K562 (cell line): ENCODE results near the gene OR51Q1. TPM values are rescaled to one million over a fixed set of nuclear protein-coding genes. Genes with fewer than 3 reads are reported as not detected.

Experiments
- ATAC-seq: fragments of 200-7000 bp; cut with Tn5 transposase; 3 replicates; pipeline ENCODE4 v1.9.1; 2020; ENCODE audit warnings: moderate library complexity
- BruUV-seq: library from RNA; stranded (reverse); fragments of 400-500 nt; replicated peaks from 2 replicates; lab custom pipeline; 2021; lab: Mats Ljungman, UMichigan
- CTCF ChIA-PET: fragments of 300-600 bp; formaldehyde crosslinking; extraction: SDS; loops from one replicate; lab custom pipeline; 2021; ENCODE audit warnings: low intra/inter-chr PET ratio; lab: Yijun Ruan, JAX
- POLR2A ChIA-PET: fragments of 300-600, 350-650 bp; sonication (Branson Sonifier 250); formaldehyde crosslinking; extraction: SDS; loops from one replicate; lab custom pipeline; 2021; ENCODE audit warnings: antibody characterized with exemption, inconsistent platforms; lab: Yijun Ruan, JAX
- DNase-seq, 4 experiments: peaks; one replicate each; pipeline versions ENCODE4 v3.0.0 to v3.0.0-alpha.2; 2011 to 2018; ENCODE audit warnings: low spot score in 3 of 4, mixed read lengths in 3 of 4; ENCODE audit errors: extremely low read depth in 1 of 4
- FAIRE-seq: peaks from 2 replicates; lab custom pipeline; 2011; peaks lifted over from hg19 to GRCh38; lab: Jason Lieb, UNC
- H2AFZ ChIP-seq: 2 replicates; pipeline ENCODE4 v1.6.0; 2011; ENCODE audit warnings: low read depth, low read length, control low read depth, inconsistent platforms
- H3K27ac ChIP-seq: fragments of 200-600 bp; 3 replicates; pipeline ENCODE4 v1.8.0; 2011; ENCODE audit warnings: low read depth, mild to moderate bottlenecking, control low read depth, inconsistent platforms, low read length, moderate library complexity, mixed read lengths; ENCODE audit errors: extremely low read depth
- H3K27me3 ChIP-seq, 2 experiments: fragments of 300-600 bp in 1 of 2; 2 replicates in 1 of 2; 3 replicates in 1 of 2; pipeline versions ENCODE4 v1.6.0 to v1.8.0; 2011; ENCODE audit warnings: inconsistent platforms in 2 of 2, low read length in 2 of 2, mild to moderate bottlenecking in 1 of 2, mixed read lengths in 1 of 2, moderate library complexity in 1 of 2; ENCODE audit not compliant: control insufficient read depth in 2 of 2, insufficient read depth in 2 of 2
- H3K36me3 ChIP-seq: fragments of 300-600 bp; 3 replicates; pipeline ENCODE4 v1.8.0; 2011; ENCODE audit warnings: mild to moderate bottlenecking, low read length, inconsistent platforms; ENCODE audit not compliant: control insufficient read depth, insufficient read depth
- H3K4me1 ChIP-seq, 2 experiments: fragments of 200-600 bp in 1 of 2; replicated peaks in 1 of 2; 2 replicates in 1 of 2; 3 replicates in 1 of 2; pipeline versions ENCODE4 v1.5.1 to v1.8.0; 2011; ENCODE audit warnings: inconsistent platforms in 2 of 2, low read length in 2 of 2, mild to moderate bottlenecking in 1 of 2, mixed read lengths in 1 of 2, moderate library complexity in 1 of 2; ENCODE audit not compliant: control insufficient read depth in 2 of 2, insufficient read depth in 2 of 2
- H3K4me2 ChIP-seq: 2 replicates; pipeline ENCODE4 v1.6.1; 2011; ENCODE audit warnings: low read length, control low read depth, inconsistent platforms, mixed read lengths; ENCODE audit not compliant: insufficient read depth
- H3K4me3 ChIP-seq: fragments of 200-600 bp; sonication (generic), shearing (Covaris generic); 2 replicates; pipeline ENCODE4 v1.5.1; 2016; ENCODE audit warnings: control low read depth, inconsistent platforms
- H3K79me2 ChIP-seq: fragments of 200-600 bp; 3 replicates; pipeline ENCODE4 v1.8.0; 2011; ENCODE audit warnings: low read length, inconsistent platforms; ENCODE audit not compliant: control insufficient read depth, insufficient read depth
- H3K9ac ChIP-seq, 2 experiments: 2 replicates each; pipeline versions ENCODE4 v1.6.0 to v1.6.1; 2011; ENCODE audit warnings: low read depth in 2 of 2, low read length in 2 of 2, control low read depth in 1 of 2, inconsistent platforms in 1 of 2, mild to moderate bottlenecking in 1 of 2, mixed read lengths in 1 of 2; ENCODE audit not compliant: insufficient read depth in 1 of 2
- H3K9me1 ChIP-seq: one replicate; pipeline ENCODE4 v1.6.0; 2011; ENCODE audit warnings: inconsistent platforms, mild to moderate bottlenecking, low read length, moderate library complexity; ENCODE audit not compliant: control insufficient read depth, insufficient read depth
- H3K9me3 ChIP-seq: replicated peaks from 2 replicates; pipeline ENCODE4 v1.5.1; 2011; ENCODE audit warnings: low read depth, low read length, inconsistent platforms; ENCODE audit not compliant: control insufficient read depth, insufficient read depth
- H4K20me1 ChIP-seq: replicated peaks from 2 replicates; pipeline ENCODE4 v1.6.1; 2011; ENCODE audit warnings: low read length, inconsistent platforms, mixed read lengths; ENCODE audit not compliant: control insufficient read depth, insufficient read depth
- AFF1 ChIP-seq, 2 experiments: fragments of 450-650 bp; IDR thresholded peaks; 2 replicates each; pipeline ENCODE4 v1.6.1; 2018; ENCODE audit warnings: mild to moderate bottlenecking in 2 of 2, low read depth in 1 of 2; ENCODE audit not compliant: partially characterized antibody in 2 of 2
- CREB3 ChIP-seq: fragments of 450-650 bp; conservative IDR thresholded peaks from 2 replicates; pipeline ENCODE4 v1.6.1; 2016; ENCODE audit warnings: missing genetic modification characterization, low read depth, mild to moderate bottlenecking, missing compliant biosample characterization, moderate library complexity
- IRF2 ChIP-seq: sonication (generic); formaldehyde crosslinking; IDR thresholded peaks from 2 replicates; pipeline ENCODE4 v1.8.1; 2022; ENCODE audit warnings: mild to moderate bottlenecking, missing genetic modification reagents
- LEF1 ChIP-seq: fragments of 450-650 bp; IDR thresholded peaks from 2 replicates; pipeline ENCODE4 v1.6.1; 2016; ENCODE audit warnings: mild to moderate bottlenecking
- MEIS2 ChIP-seq: fragments of 450-650 bp; IDR thresholded peaks from 2 replicates; pipeline ENCODE4 v1.6.1; 2014; ENCODE audit warnings: mild to moderate bottlenecking; ENCODE audit not compliant: partially characterized antibody
- NR2F6 ChIP-seq: fragments of 450-650 bp; formaldehyde crosslinking; IDR thresholded peaks from 2 replicates; pipeline ENCODE4 v1.4.0; 2020; ENCODE audit warnings: mild to moderate bottlenecking
- POLR2AphosphoS5 ChIP-seq: IDR thresholded peaks from 2 replicates; pipeline ENCODE4 v1.6.1; 2011; ENCODE audit warnings: mild to moderate bottlenecking, low read depth, low read length, moderate library complexity; ENCODE audit not compliant: control insufficient read depth, insufficient read depth
- POLR2G ChIP-seq: fragments of 200-400 bp; formaldehyde crosslinking; IDR thresholded peaks from 2 replicates; pipeline ENCODE4 v1.6.1; 2017; ENCODE audit warnings: low read depth, mild to moderate bottlenecking, antibody characterized with exemption, low read length, moderate library complexity
- RBM22 ChIP-seq: fragments of 200-400 bp; formaldehyde crosslinking; IDR thresholded peaks from 2 replicates; pipeline ENCODE4 v1.6.1; 2018; ENCODE audit warnings: low read length, low read depth; ENCODE audit not compliant: poor library complexity, severe bottlenecking
- SAFB2 ChIP-seq: fragments of 200-400 bp; formaldehyde crosslinking; IDR thresholded peaks from 2 replicates; pipeline ENCODE4 v1.6.1; 2018; ENCODE audit warnings: borderline replicate concordance, low read length, low read depth, moderate library complexity; ENCODE audit not compliant: severe bottlenecking
- SUPT5H ChIP-seq: fragments of 450-650 bp; IDR thresholded peaks from 2 replicates; pipeline ENCODE4 v1.6.1; 2016
- WGBS: fragments of 100-300 bp; shearing (Covaris generic); methylation state at CpG from one replicate; pipeline ENCODE4 v1.1.6; 2016; ENCODE audit warnings: low coverage, mixed read lengths; ENCODE audit not compliant: insufficient coverage; ENCODE audit errors: missing lambda C conversion rate; 5-methylcytosine and 5-hydroxymethylcytosine counted together
- in situ Hi-C: fragments of 300-500 bp; cut with MboI; formaldehyde crosslinking; loops from 4 replicates; pipeline ENCODE4 v1.15.0; 2018; ENCODE audit warnings: inconsistent platforms, mixed read lengths
- intact Hi-C: fragments of 100-400 bp; cut with micrococcal nuclease; formaldehyde crosslinking; loops from 2 replicates; pipeline ENCODE4 v1.14.2; 2022
- polyA plus RNA-seq, 8 experiments: library from polyadenylated mRNA; depleted of rRNA in 4 of 8; stranded (reverse) in 5 of 8; unstranded in 3 of 8; fragments of >200 nt; fragmentation: Nextera tagmentation in 2 of 8; fragmentation: Illumina TruSeq in 1 of 8; extraction: Ambion mirVana in 2 of 8; extraction: Trizol in 1 of 8; gene quantifications; 2 replicates each; pipeline versions ENCODE4 v1.2.1 to v1.2.3, GENCODE V29; 2011 to 2014; ENCODE audit warnings: inconsistent platforms in 1 of 8, missing spikeins in 1 of 8
- total RNA-seq, 7 experiments: library from RNA; depleted of rRNA in 6 of 7; stranded (reverse); fragments of >200 nt in 6 of 7; fragmentation: Illumina TruSeq in 2 of 7; extraction: Trizol in 2 of 7; gene quantifications; 2 replicates each; pipeline versions ENCODE4 v1.2.1 to v1.2.3, GENCODE V29; 2011 to 2021; ENCODE audit warnings: low replicate concordance in 1 of 7

Gene OR51Q1
- total and polyA plus RNA-seq, 9 of the 15 experiments (the other 6 are each of a cell fraction or from before 2014, with no cell fraction given): 0.69 TPM; not detected in 8

- CTCF ChIA-PET: no interaction called here
- WGBS: 93% methylated on average over 7 of the region's 14 CpGs
Observed at GRCh38 chr11:5460983-5461621, 39.2 kb downstream of the OR51Q1 start.

GRCh38 chr11:5467527-5467926, 45.6 kb downstream of the OR51Q1 start:
- FAIRE-seq: no peak
- peaks cover 82% of the 10 kb centered on the region for H3K79me2 ChIP-seq
- H2AFZ ChIP-seq: no peak overlapping the region
- no peak for ATAC-seq
- H3K36me3 ChIP-seq: peaks cover 77% of the 10 kb centered on the region
- H3K4me1 ChIP-seq: no peaks in the 10 kb centered on the region
- H3K27ac ChIP-seq: no peak overlapping the region
- ChIA-PET CTCF (no interaction called here), POLR2A (interaction anchor here (0.7 to 1.0 kb wide), 3 partner anchors 19 to 225 kb away, joined by 3 read pairs; no protein-coding TSS in a partner anchor)
- no peaks in the 10 kb centered on the region for H3K27me3 ChIP-seq
- no peak for DNase-seq
- intact Hi-C loops (no loop called here), in situ Hi-C loops (no loop called here)
- H4K20me1 ChIP-seq: peaks cover 8% of the 10 kb centered on the region; the same call in 1 of the 2 replicates
- H3K9me3 ChIP-seq: no peaks in the 10 kb centered on the region
- BruUV-seq: no TSS peak
- no peak overlapping the region for H3K4me3 ChIP-seq
- no peaks in the 10 kb centered on the region for H3K9me1 ChIP-seq
- no peak overlapping the region for H3K9ac ChIP-seq
- no peak overlapping the region for H3K4me2 ChIP-seq
- 72% methylated on average over 2 of the region's 2 CpGs for WGBS
- no peak for TF ChIP-seq AFF1 (IDR thresholded peaks at IDR 0.05; ENCODE audit: low read depth in 1 of 2, partially characterized antibody in 2 of 2)
- TF ChIP-seq SAFB2: no peak
- no peak for TF ChIP-seq MEIS2
- TF ChIP-seq CREB3 (tag): no peak
- no peak for TF ChIP-seq LEF1

More at GRCh38 chr11:5460983-5461621, 39.2 kb downstream of the OR51Q1 start:
- no TSS peak for BruUV-seq
- POLR2A ChIA-PET: interaction anchor here (0.6 to 0.7 kb wide), 2 partner anchors 125 to 335 kb away, joined by 3 to 4 read pairs; no protein-coding TSS in a partner anchor
- intact Hi-C loops (no loop called here), in situ Hi-C loops (no loop called here)
- no peak overlapping the region for H2AFZ ChIP-seq
- H4K20me1 ChIP-seq: 0 out of 2 replicates have a peak, but pooled peaks cover 3% of the 10 kb centered on the region
- ATAC-seq: no peak
- H3K4me3 ChIP-seq: no peak overlapping the region
- peak overlapping the region in 1 of 2 experiments; percentile 43; a peak in 1 of 4 replicates for H3K9ac ChIP-seq
- no peak overlapping the region for H3K27ac ChIP-seq
- TF ChIP-seq NR2F6 (no peak), POLR2G (peak; percentile 70), RBM22 (peak; percentile 70), POLR2AphosphoS5 (peak; percentile 50), SUPT5H (peak; percentile 43; the same call in 1 of the 2 replicates), IRF2 (CRISPR knock-in tag) (0 out of 2 replicates have a peak, but pooled peaks have one; percentile 48)
- DNase-seq: no peak
- H3K79me2 ChIP-seq: peaks cover 82% of the 10 kb centered on the region
- H3K9me3 ChIP-seq: 0 out of 2 replicates have a peak, but pooled peaks cover 2% of the 10 kb centered on the region
- peaks cover 3 to 7% of the 10 kb centered on the region in 2 experiments; a peak in 3 of 5 replicates for H3K4me1 ChIP-seq
- peaks cover 78% of the 10 kb centered on the region for H3K36me3 ChIP-seq
- H3K9me1 ChIP-seq: no peaks in the 10 kb centered on the region
- no peaks in the 10 kb centered on the region for H3K27me3 ChIP-seq
- H3K4me2 ChIP-seq: no peak overlapping the region
- FAIRE-seq: no peak
